Measurements from ENCODE around the gene IGLL5.

- no peak for TF ChIP-seq CTCF (IDR thresholded peaks at IDR 0.05)
- TF ChIP-seq POLR2A (IDR thresholded peaks at IDR 0.05), result no peak
Measured at GRCh38 chr22:22941831-22942510, 54.4 kb downstream of the IGLL5 start.

All from heart left ventricle (tissue), 13 donors.